Gastroesophageal sphincter (tissue), 3 donors: ENCODE measurements around the gene KIAA0825.

ENCODE experiments used
- POLR2A ChIP-seq, 2 donors: fragments of 450-650 bp; IDR thresholded peaks; one replicate each; pipeline ENCODE4 v1.6.1; 2017; ENCODE audit warnings: antibody characterized with exemption in 2 of 2, mild to moderate bottlenecking in 2 of 2, moderate library complexity in 1 of 2
- POLR2AphosphoS5 ChIP-seq: sonication (generic); formaldehyde crosslinking; IDR thresholded peaks from one replicate; pipeline ENCODE4 v1.6.1; 2017; ENCODE audit warnings: antibody characterized with exemption
- TF ChIP-seq, protein P1 (sequence below), 4 experiments: fragments of 200-600 bp in 2 of 4; fragments of 450-650 bp in 2 of 4; sonication (generic) in 1 of 4; IDR thresholded peaks; one replicate each; pipeline ENCODE4 v1.5.1; 2017 to 2019; ENCODE audit warnings: antibody characterized with exemption in 4 of 4, mild to moderate bottlenecking in 2 of 4, moderate library complexity in 2 of 4

DNA sequence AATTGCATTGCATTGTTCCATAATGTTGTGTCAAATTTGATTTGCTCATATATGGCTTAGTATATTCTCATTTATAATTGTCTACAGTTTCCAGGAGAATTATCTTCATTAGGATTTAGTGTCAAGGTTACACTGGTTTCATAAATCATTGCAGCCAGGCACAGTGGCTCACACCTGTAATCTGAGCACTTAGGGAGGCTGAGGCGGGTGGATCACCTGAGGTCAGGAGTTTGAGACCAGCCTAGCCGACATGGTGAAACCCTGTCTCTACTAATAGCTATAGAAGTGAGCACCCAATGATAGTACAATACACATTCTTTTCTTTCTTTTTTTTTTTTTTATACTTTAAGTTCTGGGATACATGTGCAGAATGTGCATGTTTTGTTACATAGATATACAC lies 282.5 kb downstream of the KIAA0825 start:
- TF ChIP-seq, protein P1, sequence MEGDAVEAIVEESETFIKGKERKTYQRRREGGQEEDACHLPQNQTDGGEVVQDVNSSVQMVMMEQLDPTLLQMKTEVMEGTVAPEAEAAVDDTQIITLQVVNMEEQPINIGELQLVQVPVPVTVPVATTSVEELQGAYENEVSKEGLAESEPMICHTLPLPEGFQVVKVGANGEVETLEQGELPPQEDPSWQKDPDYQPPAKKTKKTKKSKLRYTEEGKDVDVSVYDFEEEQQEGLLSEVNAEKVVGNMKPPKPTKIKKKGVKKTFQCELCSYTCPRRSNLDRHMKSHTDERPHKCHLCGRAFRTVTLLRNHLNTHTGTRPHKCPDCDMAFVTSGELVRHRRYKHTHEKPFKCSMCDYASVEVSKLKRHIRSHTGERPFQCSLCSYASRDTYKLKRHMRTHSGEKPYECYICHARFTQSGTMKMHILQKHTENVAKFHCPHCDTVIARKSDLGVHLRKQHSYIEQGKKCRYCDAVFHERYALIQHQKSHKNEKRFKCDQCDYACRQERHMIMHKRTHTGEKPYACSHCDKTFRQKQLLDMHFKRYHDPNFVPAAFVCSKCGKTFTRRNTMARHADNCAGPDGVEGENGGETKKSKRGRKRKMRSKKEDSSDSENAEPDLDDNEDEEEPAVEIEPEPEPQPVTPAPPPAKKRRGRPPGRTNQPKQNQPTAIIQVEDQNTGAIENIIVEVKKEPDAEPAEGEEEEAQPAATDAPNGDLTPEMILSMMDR (IDR thresholded peaks at IDR 0.05), result no peak
- no peak for TF ChIP-seq POLR2AphosphoS5
- TF ChIP-seq POLR2A (IDR thresholded peaks at IDR 0.05), result no peak
